ENCODE measurements around the gene MIS18BP1.
"Not testable (repeated sequence)": the region's sequence is repeated elsewhere in the genome, so short reads cannot be mapped to it uniquely, and the experiment has no call there.

Gene MIS18BP1

GRCh38 chr14:45242706-45243105, 10.3 kb downstream of the MIS18BP1 start:
- no peak for DNase-seq

GRCh38 chr14:45238988-45239387, 14.0 kb downstream of the MIS18BP1 start:
- DNase-seq = no peak

GRCh38 chr14:45227566-45227965, 25.4 kb downstream of the MIS18BP1 start:
- DNase-seq = no peak

- no peak for DNase-seq
Observed at GRCh38 chr14:45222485-45223262, 30.3 kb downstream of the MIS18BP1 start.

- not testable (repeated sequence) for DNase-seq
Observed at GRCh38 chr14:45214341-45214740, 38.7 kb downstream of the MIS18BP1 start.

GRCh38 chr14:45213716-45214115, 39.3 kb downstream of the MIS18BP1 start:
- DNase-seq = not testable (repeated sequence)

GRCh38 chr14:45212231-45212630, 40.8 kb downstream of the MIS18BP1 start:
- DNase-seq = no peak

GRCh38 chr14:45211295-45211694, 41.7 kb downstream of the MIS18BP1 start:
- DNase-seq = no peak

- no peak for DNase-seq
Observed at GRCh38 chr14:45210159-45210558, 42.8 kb downstream of the MIS18BP1 start.

GRCh38 chr14:45204241-45204640, 48.8 kb downstream of the MIS18BP1 start:
- DNase-seq = no peak

- no peak for DNase-seq
Observed at GRCh38 chr14:45201905-45202304, 51.1 kb downstream of the MIS18BP1 start.

GRCh38 chr14:45199230-45199629, 53.8 kb downstream of the MIS18BP1 start:
- no peak for DNase-seq

GRCh38 chr14:45198551-45198950, 54.5 kb downstream of the MIS18BP1 start:
- DNase-seq = no peak

GRCh38 chr14:45194964-45195363, 58.0 kb downstream of the MIS18BP1 start:
- no peak for DNase-seq

- no peak for DNase-seq
Observed at GRCh38 chr14:45185100-45185814, 67.7 kb downstream of the MIS18BP1 start.

GRCh38 chr14:45181806-45182205, 71.2 kb downstream of the MIS18BP1 start:
- no peak for DNase-seq

- no peak for DNase-seq
Observed at GRCh38 chr14:45181329-45181728, 71.7 kb downstream of the MIS18BP1 start.

GRCh38 chr14:45177076-45177475, 75.9 kb downstream of the MIS18BP1 start:
- DNase-seq = no peak

GRCh38 chr14:45169906-45170305, 83.1 kb downstream of the MIS18BP1 start:
- no peak for DNase-seq

- no peak for DNase-seq
Observed at GRCh38 chr14:45156067-45156466, 96.9 kb downstream of the MIS18BP1 start.

Measured in DMS79 (cell line).